Activated T-helper 9 cell treated with anti-CD3 and anti-CD28 coated beads, Interleukin-2, amount 50 U/mL, for 16 hours (primary cell): ENCODE results near the gene F7.

Experiments
- DNase-seq: peaks from one replicate; pipeline ENCODE4 v3.0.0-alpha.2; 2020; ENCODE audit warnings: low read depth

F7 gene

DNA sequence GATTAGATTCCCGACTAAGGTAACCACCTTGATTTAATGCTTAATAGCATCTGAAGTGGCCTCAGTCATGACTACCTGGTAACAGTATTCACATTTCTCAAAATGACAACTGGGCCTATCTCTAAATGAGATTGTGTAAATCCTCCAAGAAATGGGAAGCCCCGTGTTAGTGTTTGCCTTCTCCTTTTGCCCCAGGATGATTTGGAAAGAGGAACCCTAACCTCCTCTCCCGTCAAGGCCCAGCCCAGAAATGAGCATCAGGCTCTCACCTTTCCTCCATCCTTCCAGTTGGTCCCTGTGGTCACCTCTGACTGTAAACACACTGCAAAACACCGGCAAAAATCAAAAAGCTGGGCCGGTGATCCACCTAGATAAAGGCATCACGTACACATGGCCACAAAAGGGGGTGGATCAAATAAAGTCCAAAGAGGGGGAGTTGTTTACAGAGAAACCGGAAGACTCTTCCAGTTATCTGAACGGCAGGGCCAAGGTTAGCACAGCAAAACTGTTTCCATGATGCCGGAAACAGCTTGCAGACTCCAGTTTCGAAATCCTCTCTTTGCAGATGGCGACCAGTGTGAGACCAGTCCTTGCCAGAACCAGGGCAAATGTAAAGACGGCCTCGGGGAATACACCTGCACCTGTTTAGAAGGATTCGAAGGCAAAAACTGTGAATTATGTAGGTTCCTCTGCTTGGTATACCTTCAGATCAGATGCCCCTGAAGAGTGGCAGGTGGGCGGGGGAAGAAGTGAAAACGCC, 33.4 kb downstream of the F7 start:
- no peak for DNase-seq

DNA sequence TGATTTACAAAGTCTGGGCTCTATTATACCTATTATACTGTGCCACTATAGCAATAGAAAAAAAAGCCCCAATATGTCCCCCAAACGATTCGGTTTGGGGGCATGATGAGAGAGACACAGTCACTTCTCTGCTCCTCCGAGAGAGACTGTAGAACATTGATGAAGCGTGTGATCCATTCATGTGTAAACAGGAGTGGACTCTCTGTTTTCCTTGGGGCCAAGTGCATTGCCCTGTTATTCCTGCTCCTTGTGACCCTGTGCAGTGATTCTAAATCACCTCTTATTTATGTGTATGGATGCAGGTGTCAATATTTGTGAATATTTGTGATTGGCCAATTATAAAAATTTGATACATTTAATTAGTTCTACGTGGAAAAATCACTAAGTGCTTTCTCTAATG, 34.0 kb downstream of the F7 start:
- DNase-seq: no peak

DNA sequence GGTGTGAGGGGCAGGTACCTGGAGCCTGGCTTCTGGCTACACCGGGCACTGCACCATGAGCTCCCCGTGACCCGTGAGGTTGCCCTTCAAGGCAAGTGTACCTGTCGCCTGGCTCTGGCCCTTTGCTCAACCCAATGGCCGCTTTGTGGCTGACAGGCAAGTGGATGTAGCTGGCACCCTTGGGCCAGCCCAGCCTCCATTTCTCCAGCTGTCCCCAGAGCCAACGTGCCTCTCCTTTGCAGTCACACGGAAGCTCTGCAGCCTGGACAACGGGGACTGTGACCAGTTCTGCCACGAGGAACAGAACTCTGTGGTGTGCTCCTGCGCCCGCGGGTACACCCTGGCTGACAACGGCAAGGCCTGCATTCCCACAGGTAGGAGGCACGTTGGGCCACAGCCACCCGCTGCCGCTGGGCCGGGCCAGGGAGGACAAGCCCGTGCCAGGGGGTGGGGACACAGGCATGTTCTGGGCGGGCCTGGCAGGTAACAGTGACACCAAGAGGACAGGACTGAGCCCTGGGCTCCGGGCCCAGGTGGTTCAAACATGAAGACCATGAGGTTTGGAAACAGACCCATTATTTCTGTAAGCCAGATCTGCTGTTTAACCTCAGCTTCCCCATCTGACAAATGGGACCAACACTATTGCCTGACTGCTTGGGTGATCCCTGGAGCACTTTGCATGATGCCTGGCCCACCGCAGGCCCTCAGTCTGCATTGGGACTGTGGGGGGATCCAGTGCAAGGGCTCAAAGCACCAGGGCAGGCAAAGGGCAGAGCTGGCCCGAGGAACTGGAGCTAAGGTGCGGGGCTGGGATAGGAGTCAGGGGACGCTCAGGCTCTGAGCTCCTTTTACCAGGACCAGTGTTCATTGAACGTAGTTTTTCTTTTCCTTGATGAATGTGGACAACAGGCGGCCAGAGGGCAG, 35.3 kb downstream of the F7 start:
- no peak for DNase-seq

DNA sequence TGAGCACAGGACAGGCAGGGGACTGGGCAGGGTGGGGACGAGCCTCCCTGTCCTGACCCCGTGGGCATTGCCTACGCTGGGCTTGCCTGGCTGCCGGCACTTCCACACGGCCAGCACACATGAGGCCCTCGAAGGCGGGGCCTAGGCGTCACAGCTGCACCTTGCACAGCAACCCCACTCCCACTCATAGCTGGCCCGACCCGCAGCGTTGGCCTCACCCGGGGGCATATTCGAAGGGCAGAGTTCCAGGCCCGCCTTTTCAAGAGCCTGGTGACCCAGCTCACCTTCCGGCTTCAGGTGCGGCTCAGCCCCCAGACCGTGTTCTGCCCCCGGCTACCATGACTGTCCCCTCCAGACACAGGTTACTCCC, 36.0 kb downstream of the F7 start:
- no peak for DNase-seq

DNA sequence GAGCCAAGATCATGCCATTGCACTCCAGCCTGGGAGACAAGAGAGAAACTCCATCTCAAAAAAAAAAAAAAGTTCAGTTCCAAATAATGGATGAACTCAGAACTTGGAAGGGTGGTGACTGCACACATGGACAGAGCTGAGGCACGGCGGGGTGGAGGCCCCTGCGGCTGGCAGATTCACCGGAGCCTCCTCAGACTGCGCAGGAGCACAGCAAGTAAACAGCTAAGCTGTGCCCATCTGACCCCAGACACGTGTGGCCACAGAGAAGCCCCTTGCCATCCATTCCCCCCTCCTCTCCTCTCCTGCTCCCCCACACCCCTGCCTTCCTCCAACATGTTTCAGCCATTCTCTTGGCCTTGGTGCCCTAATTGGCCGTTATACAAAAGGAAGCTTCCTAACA, 37.3 kb downstream of the F7 start:
- DNase-seq: no peak

DNA sequence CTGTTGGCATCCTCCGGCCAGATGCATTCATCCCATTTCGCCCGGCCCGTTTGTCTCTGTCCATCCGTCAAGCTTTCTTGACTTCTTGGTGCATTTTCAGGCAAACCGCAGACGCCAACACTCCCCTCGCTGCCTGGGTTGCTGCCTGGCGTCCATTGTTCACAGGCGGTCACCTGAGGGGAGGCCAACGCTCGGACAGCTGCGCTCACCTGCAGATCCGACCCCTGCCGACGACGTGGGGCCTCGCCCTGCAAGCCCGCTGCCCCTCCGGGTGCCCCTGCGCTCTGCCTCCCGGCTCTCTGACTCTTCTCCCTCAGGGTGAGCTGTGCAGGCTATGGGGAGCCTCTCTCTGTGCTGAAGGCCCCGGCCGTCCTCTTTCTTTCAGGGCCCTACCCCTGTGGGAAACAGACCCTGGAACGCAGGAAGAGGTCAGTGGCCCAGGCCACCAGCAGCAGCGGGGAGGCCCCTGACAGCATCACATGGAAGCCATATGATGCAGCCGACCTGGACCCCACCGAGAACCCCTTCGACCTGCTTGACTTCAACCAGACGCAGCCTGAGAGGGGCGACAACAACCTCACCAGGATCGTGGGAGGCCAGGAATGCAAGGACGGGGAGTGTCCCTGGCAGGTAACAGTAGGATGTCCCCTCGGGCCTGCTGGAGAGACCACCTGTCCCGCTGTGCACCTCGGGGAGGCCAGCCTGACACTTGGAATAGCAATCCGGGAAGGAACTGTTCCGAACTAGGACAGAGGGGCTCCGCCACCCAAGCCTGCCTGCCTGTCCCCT, 38.1 kb downstream of the F7 start:
- DNase-seq: no peak

DNA sequence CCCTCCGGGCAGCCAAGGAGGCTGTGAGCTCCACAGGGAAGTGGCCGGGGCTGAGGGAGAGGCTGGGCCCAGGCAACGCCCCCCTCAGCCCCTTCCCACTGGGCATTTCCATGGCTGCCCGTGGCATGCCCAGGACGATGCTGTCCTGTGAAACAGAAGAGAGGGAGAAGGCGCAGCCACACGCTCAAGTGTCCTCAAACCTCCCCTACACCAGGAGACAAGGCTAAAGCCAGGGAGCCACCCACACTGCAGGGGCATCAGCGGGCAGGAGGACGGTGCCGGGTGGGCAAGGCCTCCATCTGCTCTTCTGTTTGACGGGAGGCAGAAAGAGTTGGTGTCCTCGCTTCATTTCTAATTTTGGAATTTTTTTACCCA, 38.7 kb downstream of the F7 start:
- DNase-seq: no peak

DNA sequence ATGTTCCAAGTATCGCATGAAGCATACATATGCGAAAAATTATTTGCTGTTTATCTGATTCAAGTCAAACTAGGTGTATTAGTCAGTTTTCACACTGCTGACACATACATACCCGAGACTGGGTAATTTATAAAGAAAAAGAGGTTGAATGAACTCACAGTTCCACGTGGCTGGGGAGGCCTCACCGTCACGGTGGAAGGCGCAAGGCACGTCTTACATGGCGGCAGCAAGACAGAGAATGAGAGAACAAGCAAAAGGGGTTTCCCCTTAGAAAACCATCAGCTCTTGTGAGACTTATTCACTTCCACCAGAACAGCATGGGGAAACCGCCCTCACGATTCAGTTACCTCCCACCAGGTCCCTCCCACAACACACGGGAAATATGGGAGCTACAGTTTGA, 39.9 kb downstream of the F7 start:
- no peak for DNase-seq

DNA sequence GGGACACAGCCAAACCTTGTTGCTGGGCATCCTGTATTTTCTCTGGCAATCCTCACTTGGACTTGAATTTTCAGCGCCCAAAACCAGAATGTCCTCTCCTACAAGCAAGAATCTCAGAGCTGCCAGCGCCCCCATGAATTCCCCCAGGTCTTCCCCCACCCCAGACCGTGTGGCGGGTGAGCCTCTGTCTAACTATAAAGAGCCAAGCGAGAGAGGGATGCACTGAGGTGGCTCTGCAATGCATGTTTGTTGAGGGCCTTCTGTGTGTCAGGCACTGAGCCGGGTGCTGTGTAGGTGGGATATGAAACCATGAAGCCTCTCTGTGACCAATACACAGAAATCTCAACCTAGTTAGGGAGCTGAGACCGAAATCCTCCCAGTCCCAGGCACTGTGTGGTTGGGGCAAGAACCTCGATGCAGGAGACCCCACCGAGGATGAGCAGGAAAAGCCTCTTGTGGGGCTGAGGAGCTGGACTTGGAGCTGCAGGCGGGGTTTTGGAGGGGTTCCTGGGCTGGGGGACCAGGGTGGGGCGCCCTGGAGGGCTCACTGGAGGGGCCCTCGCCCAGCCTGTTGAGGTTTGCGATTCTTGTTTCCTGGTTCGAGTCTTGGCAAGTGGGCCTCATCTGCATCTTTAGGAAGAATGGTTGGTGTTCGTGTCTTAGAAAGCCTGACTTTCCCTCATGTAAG, 40.5 kb downstream of the F7 start:
- no peak for DNase-seq

DNA sequence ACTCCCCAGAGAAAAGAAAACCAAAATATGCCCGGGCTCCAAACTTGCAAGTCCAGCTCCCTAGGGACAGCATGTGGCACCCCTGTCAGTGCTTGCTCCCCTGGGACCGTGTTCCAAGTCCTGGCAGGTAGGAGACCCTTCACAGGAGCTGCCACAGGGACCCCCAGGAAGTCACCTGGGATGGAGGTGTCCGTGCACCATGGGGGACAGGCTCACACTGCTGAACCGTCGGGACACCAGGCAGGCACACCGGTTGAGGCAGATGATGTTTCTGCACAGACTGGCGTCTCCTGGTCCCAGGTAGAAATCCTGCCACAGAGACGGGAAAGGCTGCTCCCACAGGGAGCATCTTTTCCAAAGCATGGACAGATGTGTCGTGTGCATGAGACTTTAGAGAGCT, 41.2 kb downstream of the F7 start:
- no peak for DNase-seq

DNA sequence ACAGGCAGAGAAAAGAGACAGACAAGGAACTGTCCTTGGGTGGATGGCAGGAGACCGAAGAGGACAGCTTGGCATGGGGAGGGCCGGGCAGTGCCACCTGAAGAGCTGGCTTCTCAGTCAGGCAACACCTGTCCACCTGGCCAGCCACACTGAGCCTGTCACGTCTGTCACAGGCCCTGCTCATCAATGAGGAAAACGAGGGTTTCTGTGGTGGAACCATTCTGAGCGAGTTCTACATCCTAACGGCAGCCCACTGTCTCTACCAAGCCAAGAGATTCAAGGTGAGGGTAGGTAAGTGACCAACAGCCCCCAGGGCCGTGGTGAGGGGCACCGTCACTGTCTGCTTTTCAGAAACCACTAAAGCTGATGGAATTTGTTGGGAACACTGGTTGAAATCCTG, 41.6 kb downstream of the F7 start:
- DNase-seq: no peak

DNA sequence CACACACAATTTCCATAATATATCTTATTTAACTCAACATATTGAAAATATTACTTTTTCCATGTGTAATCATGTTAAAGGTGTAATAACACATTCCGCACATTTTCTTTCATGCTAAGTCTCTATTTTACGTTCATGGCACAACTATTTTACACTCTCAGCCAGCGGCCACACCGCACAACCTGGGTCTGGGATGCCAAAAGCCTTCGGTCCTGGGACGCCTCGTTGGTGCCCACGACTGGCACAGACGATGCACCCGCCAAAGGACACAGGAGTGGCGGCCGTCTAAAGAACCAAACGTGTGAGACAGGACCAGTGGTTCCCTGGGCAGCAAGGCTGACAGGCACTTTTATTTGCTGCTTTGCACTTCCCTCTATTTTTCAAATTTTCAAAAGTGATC, 42.8 kb downstream of the F7 start:
- DNase-seq: no peak

DNA sequence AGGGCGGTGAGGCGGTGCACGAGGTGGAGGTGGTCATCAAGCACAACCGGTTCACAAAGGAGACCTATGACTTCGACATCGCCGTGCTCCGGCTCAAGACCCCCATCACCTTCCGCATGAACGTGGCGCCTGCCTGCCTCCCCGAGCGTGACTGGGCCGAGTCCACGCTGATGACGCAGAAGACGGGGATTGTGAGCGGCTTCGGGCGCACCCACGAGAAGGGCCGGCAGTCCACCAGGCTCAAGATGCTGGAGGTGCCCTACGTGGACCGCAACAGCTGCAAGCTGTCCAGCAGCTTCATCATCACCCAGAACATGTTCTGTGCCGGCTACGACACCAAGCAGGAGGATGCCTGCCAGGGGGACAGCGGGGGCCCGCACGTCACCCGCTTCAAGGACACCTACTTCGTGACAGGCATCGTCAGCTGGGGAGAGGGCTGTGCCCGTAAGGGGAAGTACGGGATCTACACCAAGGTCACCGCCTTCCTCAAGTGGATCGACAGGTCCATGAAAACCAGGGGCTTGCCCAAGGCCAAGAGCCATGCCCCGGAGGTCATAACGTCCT, 43.4 kb downstream of the F7 start:
- no peak for DNase-seq

DNA sequence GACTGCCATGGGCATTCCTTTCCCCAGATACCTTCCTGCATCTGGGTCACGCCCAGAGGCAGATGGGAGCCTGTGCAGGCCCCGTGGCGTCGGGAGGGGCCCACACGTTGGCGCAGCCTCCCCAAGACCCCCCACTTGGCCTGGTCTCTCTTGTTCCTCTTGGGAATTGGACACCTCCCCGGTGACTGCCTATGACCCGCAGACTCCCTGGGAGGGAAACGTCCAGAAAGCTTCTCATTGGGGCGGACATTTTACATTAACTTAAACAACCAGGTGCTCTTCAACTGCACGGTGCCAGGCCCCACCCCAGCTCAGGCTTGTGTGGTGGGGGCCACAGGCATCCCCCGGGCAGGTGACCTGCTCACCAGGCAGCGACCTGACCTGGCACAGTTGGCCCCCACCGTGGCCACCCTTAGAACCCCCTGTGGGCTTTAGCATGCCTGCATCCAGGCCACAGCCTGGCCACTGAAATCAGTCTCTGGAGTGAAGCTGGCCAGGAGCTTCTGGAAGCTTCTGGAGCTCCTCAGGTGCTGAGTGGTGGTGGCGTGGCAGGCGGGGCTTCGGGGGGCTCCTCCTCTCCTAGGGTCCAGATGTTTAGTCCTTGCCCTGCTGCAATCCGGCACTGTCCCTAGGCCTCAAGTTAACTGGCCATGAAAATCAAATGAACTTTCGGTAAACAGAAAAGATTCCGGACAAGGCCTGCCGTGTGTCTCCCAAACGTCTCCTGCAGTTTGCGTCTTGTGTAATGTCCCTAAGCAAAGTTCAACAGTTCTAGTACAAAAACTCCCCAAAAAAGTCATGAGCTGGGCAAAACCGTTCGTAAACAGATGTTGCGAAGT, 44.3 kb downstream of the F7 start:
- no peak for DNase-seq

DNA sequence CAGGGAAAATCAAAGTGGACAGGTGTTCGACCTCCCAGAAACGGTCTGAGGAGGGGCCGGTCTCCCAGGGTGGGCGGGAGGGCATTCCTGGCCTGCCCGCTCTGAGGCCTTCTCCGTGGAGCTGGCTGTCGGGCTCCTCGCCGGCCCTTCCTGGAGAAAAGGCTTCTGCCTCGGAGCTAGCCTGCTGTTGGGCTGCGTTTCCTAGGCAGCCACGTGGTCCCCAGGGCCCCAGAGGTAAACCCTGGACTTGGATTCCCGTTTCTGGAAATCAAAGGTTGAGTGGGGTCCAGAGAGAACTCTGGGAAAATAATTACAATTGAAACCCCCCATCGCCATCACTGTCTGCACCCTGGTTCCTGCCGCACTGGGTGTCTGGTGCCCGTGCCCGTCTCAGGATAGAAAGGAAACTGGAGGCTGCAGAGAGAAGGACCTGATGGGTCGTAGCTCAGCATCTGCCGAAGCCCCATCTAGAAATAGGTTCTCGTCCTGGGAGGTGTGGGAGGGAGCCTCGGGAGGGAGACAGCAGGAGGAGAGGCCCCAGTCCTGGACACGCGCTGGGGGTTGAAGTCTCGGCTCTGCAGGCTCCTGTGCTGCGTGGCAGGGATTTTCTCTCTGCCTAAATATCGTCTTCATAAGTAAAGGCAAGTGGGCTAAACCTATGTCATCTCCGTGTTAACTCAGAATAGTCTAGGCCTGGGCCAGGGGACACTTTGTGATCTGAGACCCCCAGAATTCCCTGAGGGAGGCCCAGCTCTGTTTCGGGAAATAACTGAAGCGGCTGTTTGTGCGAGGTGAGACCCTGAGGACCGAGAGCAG, 45.2 kb downstream of the F7 start:
- DNase-seq: no peak

DNA sequence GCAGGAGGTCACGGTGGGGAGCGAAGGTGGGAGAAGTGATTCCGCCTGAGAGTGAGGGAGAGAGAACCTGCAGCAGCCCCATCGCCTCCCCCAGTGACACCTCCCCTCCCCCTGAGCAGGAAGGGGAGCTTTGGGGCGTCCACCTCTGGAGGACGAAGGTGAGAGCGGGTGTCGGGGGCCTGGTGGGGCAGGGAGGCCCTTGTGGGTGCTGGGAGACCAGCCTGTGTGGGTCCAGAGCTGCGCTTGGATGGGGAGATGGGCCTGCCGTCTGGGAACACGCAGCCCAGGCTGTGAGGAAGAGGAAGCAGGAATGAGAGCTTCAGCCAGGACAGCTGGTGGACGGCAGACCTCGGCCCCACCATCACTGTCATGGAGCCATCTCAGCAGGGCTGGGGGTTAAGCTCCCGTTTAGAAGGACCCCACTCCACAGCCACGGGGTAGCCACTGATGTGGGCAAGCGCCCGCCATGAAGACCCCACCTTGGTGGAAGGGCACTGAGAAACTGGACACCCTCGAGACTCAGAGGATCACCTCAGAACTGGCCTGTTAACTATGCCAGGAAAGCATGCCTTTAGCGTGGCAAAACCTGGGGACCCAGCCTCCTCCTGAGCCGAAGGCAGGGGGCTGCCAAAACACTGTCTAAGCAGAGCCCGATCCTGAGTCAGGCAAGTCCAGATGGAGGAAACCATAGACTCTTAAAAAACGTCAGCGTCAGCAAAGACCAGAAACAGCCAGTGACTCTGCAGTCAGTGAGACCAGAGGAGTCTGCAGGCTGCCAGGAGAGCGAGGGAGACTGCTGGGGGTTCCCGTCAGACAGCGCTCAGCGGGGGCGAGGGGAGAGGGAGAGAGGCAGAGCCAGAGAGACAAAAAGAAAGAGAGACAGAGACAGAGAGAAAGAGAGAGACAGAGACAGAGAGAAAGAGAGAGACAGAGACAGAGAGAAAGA, 46.4 kb downstream of the F7 start:
- no peak for DNase-seq

DNA sequence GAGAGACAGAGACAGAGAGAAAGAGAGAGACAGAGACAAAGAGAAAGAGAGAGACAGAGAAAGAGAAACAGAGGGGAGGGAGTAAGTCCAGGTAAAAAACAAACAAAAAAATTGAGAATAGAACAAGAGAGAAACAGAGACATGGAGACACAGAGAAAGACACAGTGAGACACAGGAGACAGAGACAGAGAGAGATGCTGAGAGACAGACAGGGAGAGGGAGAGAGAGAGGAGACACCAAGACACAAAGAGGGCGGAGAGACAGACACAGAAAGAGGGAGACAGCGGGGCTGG, 47.0 kb downstream of the F7 start:
- DNase-seq: no peak

DNA sequence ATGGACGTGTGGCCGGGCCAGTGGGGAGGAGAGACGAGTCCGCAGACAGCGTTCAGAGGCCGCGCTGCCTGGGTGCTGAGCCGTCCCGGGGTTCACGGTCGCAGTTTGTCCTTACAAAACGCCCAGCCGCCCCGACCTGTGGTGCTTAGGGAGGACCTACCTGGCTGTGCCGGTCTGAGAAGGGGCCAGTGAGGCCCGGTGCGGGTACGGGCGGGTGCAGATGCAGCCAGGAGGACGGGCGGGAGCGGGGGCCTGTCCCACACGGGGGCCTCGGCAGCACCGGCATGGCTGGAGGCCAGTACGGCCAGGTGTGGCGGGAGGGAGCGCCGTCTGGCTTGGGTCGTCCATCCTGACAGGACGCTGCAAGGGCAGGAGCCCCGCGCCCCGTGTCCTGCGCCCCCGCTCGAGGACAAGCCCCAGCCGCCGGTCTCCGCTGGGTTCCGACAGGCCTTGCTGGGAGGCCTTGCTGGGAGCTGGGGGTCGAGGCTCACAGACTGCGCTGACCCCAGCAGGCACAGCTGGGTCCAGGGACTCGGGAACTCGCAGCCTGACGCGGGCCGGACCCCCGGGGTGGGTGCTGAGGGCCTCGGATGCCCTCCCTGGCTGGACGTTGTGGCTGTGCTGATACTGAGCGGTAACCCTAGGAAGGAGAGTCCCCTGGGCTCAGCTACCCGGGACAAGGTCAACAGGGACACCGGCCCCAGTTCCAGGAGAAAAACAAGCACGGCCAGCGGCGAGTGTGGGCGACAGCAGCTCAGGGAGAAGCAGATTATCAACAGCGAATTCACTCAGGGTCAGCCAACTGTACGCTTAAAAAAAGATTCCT, 47.6 kb downstream of the F7 start:
- DNase-seq: no peak
